WTC11 (cell line): Measurements from ENCODE around the gene MRO. TPM values are rescaled to one million over a fixed set of nuclear protein-coding genes. Genes with fewer than 3 reads are reported as not detected.

Experiments
- ATAC-seq: fragments of 200-7000 bp; cut with Tn5 transposase; 2 replicates; pipeline ENCODE4 v1.10.0; 2021; ENCODE audit warnings: mild to moderate bottlenecking, moderate library complexity
- CTCF ChIA-PET: fragments of 300-600 bp; sonication (Branson Sonifier 250); formaldehyde crosslinking; loops from one replicate; lab custom pipeline; 2021; ENCODE audit warnings: antibody characterized with exemption; lab: Charles Lee
- POLR2A ChIA-PET: fragments of 350-600 bp; sonication (Branson Sonifier 250); formaldehyde crosslinking; loops from one replicate; lab custom pipeline; 2021; ENCODE audit warnings: antibody characterized with exemption; lab: Charles Lee
- DNase-seq: peaks from one replicate; pipeline ENCODE4 v3.0.0; 2021; ENCODE audit warnings: low spot score
- H3K27ac Mint-ChIP-seq: 2 replicates; pipeline ENCODE4 v1.8.0; 2021; ENCODE audit warnings: mixed read lengths
- H3K27me3 Mint-ChIP-seq: 2 replicates; pipeline ENCODE4 v1.8.0; 2021; ENCODE audit warnings: low read depth, mild to moderate bottlenecking, moderate library complexity, mixed read lengths
- H3K36me3 Mint-ChIP-seq: 2 replicates; pipeline ENCODE4 v1.8.0; 2021; ENCODE audit warnings: mixed read lengths
- H3K4me1 Mint-ChIP-seq: 2 replicates; pipeline ENCODE4 v1.8.0; 2022; ENCODE audit warnings: mixed read lengths
- H3K4me3 Mint-ChIP-seq: 2 replicates; pipeline ENCODE4 v1.8.0; 2021; ENCODE audit warnings: mild to moderate bottlenecking, moderate library complexity, mixed read lengths
- H3K9me3 Mint-ChIP-seq: 2 replicates; pipeline ENCODE4 v1.8.0; 2021; ENCODE audit warnings: mixed read lengths
- ATF1 ChIP-seq: sonication (generic); formaldehyde crosslinking; IDR thresholded peaks from 2 replicates; pipeline ENCODE4 v1.8.1; 2023; ENCODE audit warnings: mild to moderate bottlenecking, moderate library complexity, missing genetic modification reagents
- CBFB ChIP-seq: sonication (generic); formaldehyde crosslinking; IDR thresholded peaks from 2 replicates; pipeline ENCODE4 v1.8.1; 2022; ENCODE audit warnings: mild to moderate bottlenecking, low read depth, missing genetic modification reagents
- ESRRA ChIP-seq: sonication (generic); formaldehyde crosslinking; IDR thresholded peaks from 2 replicates; pipeline ENCODE4 v1.8.1; 2022; ENCODE audit warnings: mild to moderate bottlenecking, missing genetic modification reagents, borderline replicate concordance
- ETV6 ChIP-seq: sonication (generic); formaldehyde crosslinking; IDR thresholded peaks from 2 replicates; pipeline ENCODE4 v1.8.1; 2022; ENCODE audit warnings: mild to moderate bottlenecking, missing genetic modification reagents
- NFATC4 ChIP-seq: fragments of 250-450 bp; sonication (Bioruptor Pico); IDR thresholded peaks from 2 replicates; pipeline ENCODE4 v1.9.0; 2021; ENCODE audit warnings: mild to moderate bottlenecking
- NR1H2 ChIP-seq: sonication (generic); formaldehyde crosslinking; IDR thresholded peaks from 2 replicates; pipeline ENCODE4 v1.9.0; 2021; ENCODE audit warnings: mild to moderate bottlenecking, moderate library complexity, missing genetic modification reagents
- OVOL2 ChIP-seq: fragments of 250-450 bp; sonication (Bioruptor Pico); IDR thresholded peaks from 2 replicates; pipeline ENCODE4 v1.9.0; 2021; ENCODE audit warnings: mild to moderate bottlenecking, borderline replicate concordance
- PRRX2 ChIP-seq: fragments of 250-450 bp; sonication (Bioruptor Pico); IDR thresholded peaks from 2 replicates; pipeline ENCODE4 v1.8.0; 2021; ENCODE audit warnings: mild to moderate bottlenecking
- RORB ChIP-seq: fragments of 250-450 bp; sonication (Bioruptor Pico); IDR thresholded peaks from 2 replicates; pipeline ENCODE4 v1.9.0; 2021; ENCODE audit warnings: mild to moderate bottlenecking
- SP1 ChIP-seq: sonication (generic); formaldehyde crosslinking; conservative IDR thresholded peaks from 2 replicates; pipeline ENCODE4 v1.8.1; 2022; ENCODE audit warnings: missing genetic modification reagents
- TEAD1 ChIP-seq: sonication (generic); formaldehyde crosslinking; IDR thresholded peaks from 2 replicates; pipeline ENCODE4 v1.8.0; 2022; ENCODE audit warnings: mild to moderate bottlenecking, missing genetic modification reagents
- ZNF121 ChIP-seq: sonication (generic); formaldehyde crosslinking; IDR thresholded peaks from 2 replicates; pipeline ENCODE4 v1.8.0; 2023; ENCODE audit warnings: missing genetic modification reagents
- ZNF138 ChIP-seq: sonication (generic); formaldehyde crosslinking; conservative IDR thresholded peaks from 2 replicates; pipeline ENCODE4 v1.8.1; 2022; ENCODE audit warnings: mild to moderate bottlenecking, moderate library complexity, missing genetic modification reagents
- ZNF423 ChIP-seq: fragments of 250-450 bp; sonication (Bioruptor Pico); IDR thresholded peaks from 2 replicates; pipeline ENCODE4 v2.1.2; 2022; ENCODE audit warnings: mild to moderate bottlenecking, moderate library complexity
- total RNA-seq: library from RNA; stranded (reverse); gene quantifications from 3 replicates; pipeline ENCODE4 v1.2.3, GENCODE V29; 2021
- TF ChIP-seq, protein P1 (sequence below): sonication (generic); formaldehyde crosslinking; IDR thresholded peaks from 2 replicates; pipeline ENCODE4 v1.8.0; 2023; ENCODE audit warnings: missing genetic modification reagents, mild to moderate bottlenecking, borderline replicate concordance
- TF ChIP-seq, protein P2 (sequence below): fragments of 250-450 bp; sonication (Bioruptor Pico); IDR thresholded peaks from 2 replicates; pipeline ENCODE4 v1.9.0; 2021; ENCODE audit warnings: moderate library complexity, mild to moderate bottlenecking, inconsistent platforms, borderline replicate concordance
- TF ChIP-seq, protein P3 (sequence below): sonication (generic); formaldehyde crosslinking; IDR thresholded peaks from 2 replicates; pipeline ENCODE4 v1.8.0; 2023; ENCODE audit warnings: missing genetic modification reagents
- TF ChIP-seq, protein P4 (sequence below): sonication (generic); formaldehyde crosslinking; conservative IDR thresholded peaks from 2 replicates; pipeline ENCODE4 v1.8.1; 2023; ENCODE audit warnings: mild to moderate bottlenecking, low read depth, missing genetic modification reagents, moderate library complexity
- TF ChIP-seq, protein P5 (sequence below): fragments of 250-450 bp; sonication (Bioruptor Pico); IDR thresholded peaks from 2 replicates; pipeline ENCODE4 v1.9.0; 2021; ENCODE audit warnings: mild to moderate bottlenecking
- TF ChIP-seq, protein P6 (sequence below): sonication (generic); formaldehyde crosslinking; IDR thresholded peaks from 2 replicates; pipeline ENCODE4 v1.8.1; 2022; ENCODE audit warnings: mild to moderate bottlenecking, moderate library complexity, missing genetic modification reagents
- TF ChIP-seq, protein P7 (sequence below): fragments of 250-450 bp; sonication (Bioruptor Pico); IDR thresholded peaks from 2 replicates; pipeline ENCODE4 v1.8.0; 2021; ENCODE audit warnings: mild to moderate bottlenecking

Gene MRO
- total RNA-seq, 1 experiment from 2014 or later, result 2.1 TPM

DNA sequence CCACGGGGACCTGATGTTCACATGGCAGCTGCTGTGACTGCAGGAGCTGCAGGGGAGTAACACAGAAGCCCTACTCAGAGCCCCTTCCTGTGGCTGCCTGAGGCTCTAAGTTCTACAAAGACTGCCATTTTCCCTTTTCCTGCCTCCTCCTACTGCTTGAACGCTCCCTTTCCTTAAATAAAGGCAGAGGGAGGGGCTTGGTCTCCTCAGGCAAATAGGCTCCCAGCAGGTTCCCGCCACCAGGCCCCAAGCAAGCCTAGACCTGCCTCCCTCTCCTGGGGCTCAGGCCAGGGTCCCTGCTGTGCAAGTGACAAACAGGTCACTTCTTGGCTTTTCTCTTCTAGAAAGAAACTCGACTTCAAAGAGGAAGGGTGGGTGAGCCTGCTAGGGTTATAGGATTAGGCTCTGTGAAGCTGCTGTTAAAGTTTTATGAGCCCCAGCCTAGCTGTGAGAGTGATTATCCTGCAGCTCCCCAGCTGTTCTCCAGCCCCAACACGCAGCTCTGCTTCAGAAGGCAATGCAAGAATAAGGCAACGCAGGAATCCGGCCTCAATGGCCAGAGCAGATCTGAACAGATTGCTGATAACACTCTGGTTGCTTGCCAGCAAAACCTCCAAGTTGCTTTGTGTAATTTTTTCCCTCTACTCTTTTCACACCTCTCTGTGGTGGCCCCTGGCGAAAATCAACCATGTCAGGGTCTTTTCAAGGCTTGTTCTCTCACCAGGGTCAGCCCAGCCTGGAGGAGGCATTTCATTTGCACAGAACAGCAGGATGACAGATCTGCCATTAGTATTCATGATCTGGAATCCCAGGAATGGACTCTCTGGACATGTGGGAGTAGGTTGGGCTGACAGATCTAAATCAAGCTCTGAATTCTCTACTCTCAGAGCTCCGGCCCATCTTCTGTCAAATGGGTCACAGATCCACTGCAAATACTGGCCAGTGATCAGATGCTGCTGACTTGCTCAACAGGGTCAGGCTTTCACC, 71.3 kb downstream of the MRO start:
- H3K9me3 Mint-ChIP-seq, result peaks cover 20% of the 10 kb centered on the region
- peaks cover 13% of the 10 kb centered on the region for H3K36me3 Mint-ChIP-seq
- 0 out of 2 replicates have a peak, but pooled peaks cover 2% of the 10 kb centered on the region for H3K27me3 Mint-ChIP-seq
- TF ChIP-seq, protein P1, sequence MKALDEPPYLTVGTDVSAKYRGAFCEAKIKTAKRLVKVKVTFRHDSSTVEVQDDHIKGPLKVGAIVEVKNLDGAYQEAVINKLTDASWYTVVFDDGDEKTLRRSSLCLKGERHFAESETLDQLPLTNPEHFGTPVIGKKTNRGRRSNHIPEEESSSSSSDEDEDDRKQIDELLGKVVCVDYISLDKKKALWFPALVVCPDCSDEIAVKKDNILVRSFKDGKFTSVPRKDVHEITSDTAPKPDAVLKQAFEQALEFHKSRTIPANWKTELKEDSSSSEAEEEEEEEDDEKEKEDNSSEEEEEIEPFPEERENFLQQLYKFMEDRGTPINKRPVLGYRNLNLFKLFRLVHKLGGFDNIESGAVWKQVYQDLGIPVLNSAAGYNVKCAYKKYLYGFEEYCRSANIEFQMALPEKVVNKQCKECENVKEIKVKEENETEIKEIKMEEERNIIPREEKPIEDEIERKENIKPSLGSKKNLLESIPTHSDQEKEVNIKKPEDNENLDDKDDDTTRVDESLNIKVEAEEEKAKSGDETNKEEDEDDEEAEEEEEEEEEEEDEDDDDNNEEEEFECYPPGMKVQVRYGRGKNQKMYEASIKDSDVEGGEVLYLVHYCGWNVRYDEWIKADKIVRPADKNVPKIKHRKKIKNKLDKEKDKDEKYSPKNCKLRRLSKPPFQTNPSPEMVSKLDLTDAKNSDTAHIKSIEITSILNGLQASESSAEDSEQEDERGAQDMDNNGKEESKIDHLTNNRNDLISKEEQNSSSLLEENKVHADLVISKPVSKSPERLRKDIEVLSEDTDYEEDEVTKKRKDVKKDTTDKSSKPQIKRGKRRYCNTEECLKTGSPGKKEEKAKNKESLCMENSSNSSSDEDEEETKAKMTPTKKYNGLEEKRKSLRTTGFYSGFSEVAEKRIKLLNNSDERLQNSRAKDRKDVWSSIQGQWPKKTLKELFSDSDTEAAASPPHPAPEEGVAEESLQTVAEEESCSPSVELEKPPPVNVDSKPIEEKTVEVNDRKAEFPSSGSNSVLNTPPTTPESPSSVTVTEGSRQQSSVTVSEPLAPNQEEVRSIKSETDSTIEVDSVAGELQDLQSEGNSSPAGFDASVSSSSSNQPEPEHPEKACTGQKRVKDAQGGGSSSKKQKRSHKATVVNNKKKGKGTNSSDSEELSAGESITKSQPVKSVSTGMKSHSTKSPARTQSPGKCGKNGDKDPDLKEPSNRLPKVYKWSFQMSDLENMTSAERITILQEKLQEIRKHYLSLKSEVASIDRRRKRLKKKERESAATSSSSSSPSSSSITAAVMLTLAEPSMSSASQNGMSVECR (CRISPR knock-in tag), result no peak
- TF ChIP-seq ZNF138, result no peak
- no peak for TF ChIP-seq NR1H2 (CRISPR knock-in tag)
- TF ChIP-seq SP1 (CRISPR knock-in tag), result peak; percentile 33; the same call in 1 of the 2 replicates
- TF ChIP-seq, protein P2, sequence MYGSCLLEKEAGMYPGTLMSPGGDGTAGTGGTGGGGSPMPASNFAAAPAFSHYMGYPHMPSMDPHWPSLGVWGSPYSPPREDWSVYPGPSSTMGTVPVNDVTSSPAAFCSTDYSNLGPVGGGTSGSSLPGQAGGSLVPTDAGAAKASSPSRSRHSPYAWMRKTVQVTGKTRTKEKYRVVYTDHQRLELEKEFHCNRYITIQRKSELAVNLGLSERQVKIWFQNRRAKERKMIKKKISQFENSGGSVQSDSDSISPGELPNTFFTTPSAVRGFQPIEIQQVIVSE, result no peak
- TF ChIP-seq ZNF423 (CRISPR knock-in tag), result peak; percentile 95
- no peak for TF ChIP-seq PRRX2
- TF ChIP-seq TEAD1, result peak; percentile 46; the same call in 1 of the 2 replicates
- TF ChIP-seq ETV6 (CRISPR knock-in tag), result no peak
- TF ChIP-seq, protein P3, sequence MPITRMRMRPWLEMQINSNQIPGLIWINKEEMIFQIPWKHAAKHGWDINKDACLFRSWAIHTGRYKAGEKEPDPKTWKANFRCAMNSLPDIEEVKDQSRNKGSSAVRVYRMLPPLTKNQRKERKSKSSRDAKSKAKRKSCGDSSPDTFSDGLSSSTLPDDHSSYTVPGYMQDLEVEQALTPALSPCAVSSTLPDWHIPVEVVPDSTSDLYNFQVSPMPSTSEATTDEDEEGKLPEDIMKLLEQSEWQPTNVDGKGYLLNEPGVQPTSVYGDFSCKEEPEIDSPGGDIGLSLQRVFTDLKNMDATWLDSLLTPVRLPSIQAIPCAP (CRISPR knock-in tag), result no peak
- TF ChIP-seq OVOL2 (CRISPR knock-in tag), result no peak
- no peak for TF ChIP-seq RORB (CRISPR knock-in tag)
- ATAC-seq, result peak; percentile 85
- POLR2A ChIA-PET, result no interaction called here
- H3K4me3 Mint-ChIP-seq, result no peak overlapping the region
- DNase-seq, result peak; percentile 38
- peaks cover 28% of the 10 kb centered on the region for H3K4me1 Mint-ChIP-seq
- 0 out of 2 replicates have a peak overlapping the region, but pooled peaks have one; percentile 57 for H3K27ac Mint-ChIP-seq
- CTCF ChIA-PET, result interaction anchor here (1.2 kb wide), 1 partner anchor 189 kb away, joined by 3 read pairs; the partner anchor contains the start of gene MAPK4

DNA sequence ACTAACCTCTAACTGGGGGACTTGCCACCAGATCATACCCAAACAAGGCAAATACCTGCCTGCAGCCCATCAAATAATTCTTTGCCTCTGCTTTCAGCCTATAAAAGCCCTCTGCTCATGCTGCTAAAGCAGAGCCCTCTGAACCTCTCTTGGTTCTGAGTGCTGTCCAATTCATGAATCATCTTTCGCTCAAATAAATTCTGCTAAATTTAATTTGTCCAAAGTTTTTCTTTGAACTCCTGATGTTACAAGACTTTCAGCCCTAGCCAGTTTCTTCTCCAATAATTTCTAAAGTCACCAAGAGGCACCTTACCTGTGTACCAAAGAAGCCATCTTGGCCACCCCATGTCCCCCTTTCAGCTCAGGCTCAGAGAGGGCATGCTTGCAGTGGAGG, 72.0 kb downstream of the MRO start:
- no peak for ATAC-seq
- Mint-ChIP-seq H3K4me1 (peaks cover 28% of the 10 kb centered on the region), H3K9me3 (peaks cover 27% of the 10 kb centered on the region), H3K27me3 (0 out of 2 replicates have a peak, but pooled peaks cover 2% of the 10 kb centered on the region), H3K4me3 (no peak overlapping the region), H3K36me3 (peaks cover 13% of the 10 kb centered on the region), H3K27ac (no peak overlapping the region)
- no peak for DNase-seq
- CTCF ChIA-PET, result interaction anchor here (1.2 kb wide), 1 partner anchor 188 kb away, joined by 3 read pairs; the partner anchor contains the start of gene MAPK4
- POLR2A ChIA-PET, result no interaction called here
- TF ChIP-seq, protein P4, sequence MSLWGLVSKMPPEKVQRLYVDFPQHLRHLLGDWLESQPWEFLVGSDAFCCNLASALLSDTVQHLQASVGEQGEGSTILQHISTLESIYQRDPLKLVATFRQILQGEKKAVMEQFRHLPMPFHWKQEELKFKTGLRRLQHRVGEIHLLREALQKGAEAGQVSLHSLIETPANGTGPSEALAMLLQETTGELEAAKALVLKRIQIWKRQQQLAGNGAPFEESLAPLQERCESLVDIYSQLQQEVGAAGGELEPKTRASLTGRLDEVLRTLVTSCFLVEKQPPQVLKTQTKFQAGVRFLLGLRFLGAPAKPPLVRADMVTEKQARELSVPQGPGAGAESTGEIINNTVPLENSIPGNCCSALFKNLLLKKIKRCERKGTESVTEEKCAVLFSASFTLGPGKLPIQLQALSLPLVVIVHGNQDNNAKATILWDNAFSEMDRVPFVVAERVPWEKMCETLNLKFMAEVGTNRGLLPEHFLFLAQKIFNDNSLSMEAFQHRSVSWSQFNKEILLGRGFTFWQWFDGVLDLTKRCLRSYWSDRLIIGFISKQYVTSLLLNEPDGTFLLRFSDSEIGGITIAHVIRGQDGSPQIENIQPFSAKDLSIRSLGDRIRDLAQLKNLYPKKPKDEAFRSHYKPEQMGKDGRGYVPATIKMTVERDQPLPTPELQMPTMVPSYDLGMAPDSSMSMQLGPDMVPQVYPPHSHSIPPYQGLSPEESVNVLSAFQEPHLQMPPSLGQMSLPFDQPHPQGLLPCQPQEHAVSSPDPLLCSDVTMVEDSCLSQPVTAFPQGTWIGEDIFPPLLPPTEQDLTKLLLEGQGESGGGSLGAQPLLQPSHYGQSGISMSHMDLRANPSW (CRISPR knock-in tag), result no peak
- TF ChIP-seq ATF1 (CRISPR knock-in tag), result no peak
- TF ChIP-seq, protein P5, sequence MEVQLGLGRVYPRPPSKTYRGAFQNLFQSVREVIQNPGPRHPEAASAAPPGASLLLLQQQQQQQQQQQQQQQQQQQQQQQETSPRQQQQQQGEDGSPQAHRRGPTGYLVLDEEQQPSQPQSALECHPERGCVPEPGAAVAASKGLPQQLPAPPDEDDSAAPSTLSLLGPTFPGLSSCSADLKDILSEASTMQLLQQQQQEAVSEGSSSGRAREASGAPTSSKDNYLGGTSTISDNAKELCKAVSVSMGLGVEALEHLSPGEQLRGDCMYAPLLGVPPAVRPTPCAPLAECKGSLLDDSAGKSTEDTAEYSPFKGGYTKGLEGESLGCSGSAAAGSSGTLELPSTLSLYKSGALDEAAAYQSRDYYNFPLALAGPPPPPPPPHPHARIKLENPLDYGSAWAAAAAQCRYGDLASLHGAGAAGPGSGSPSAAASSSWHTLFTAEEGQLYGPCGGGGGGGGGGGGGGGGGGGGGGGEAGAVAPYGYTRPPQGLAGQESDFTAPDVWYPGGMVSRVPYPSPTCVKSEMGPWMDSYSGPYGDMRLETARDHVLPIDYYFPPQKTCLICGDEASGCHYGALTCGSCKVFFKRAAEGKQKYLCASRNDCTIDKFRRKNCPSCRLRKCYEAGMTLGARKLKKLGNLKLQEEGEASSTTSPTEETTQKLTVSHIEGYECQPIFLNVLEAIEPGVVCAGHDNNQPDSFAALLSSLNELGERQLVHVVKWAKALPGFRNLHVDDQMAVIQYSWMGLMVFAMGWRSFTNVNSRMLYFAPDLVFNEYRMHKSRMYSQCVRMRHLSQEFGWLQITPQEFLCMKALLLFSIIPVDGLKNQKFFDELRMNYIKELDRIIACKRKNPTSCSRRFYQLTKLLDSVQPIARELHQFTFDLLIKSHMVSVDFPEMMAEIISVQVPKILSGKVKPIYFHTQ (CRISPR knock-in tag), result no peak
- TF ChIP-seq ZNF121 (CRISPR knock-in tag), result no peak
- TF ChIP-seq, protein P6, sequence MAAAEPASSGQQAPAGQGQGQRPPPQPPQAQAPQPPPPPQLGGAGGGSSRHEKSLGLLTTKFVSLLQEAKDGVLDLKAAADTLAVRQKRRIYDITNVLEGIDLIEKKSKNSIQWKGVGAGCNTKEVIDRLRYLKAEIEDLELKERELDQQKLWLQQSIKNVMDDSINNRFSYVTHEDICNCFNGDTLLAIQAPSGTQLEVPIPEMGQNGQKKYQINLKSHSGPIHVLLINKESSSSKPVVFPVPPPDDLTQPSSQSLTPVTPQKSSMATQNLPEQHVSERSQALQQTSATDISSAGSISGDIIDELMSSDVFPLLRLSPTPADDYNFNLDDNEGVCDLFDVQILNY (CRISPR knock-in tag), result no peak
- no peak for TF ChIP-seq CBFB
- TF ChIP-seq, protein P7, sequence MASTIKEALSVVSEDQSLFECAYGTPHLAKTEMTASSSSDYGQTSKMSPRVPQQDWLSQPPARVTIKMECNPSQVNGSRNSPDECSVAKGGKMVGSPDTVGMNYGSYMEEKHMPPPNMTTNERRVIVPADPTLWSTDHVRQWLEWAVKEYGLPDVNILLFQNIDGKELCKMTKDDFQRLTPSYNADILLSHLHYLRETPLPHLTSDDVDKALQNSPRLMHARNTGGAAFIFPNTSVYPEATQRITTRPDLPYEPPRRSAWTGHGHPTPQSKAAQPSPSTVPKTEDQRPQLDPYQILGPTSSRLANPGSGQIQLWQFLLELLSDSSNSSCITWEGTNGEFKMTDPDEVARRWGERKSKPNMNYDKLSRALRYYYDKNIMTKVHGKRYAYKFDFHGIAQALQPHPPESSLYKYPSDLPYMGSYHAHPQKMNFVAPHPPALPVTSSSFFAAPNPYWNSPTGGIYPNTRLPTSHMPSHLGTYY (CRISPR knock-in tag), result no peak
- no peak for TF ChIP-seq NFATC4
- no peak for TF ChIP-seq ESRRA (CRISPR knock-in tag)
